Right forelimb (tissue), 1 donor: ENCODE results near the gene SLC6A4.
"Not testable (repeated sequence)": the region's sequence is repeated elsewhere in the genome, so short reads cannot be mapped to it uniquely, and the experiment has no call there.

Source experiments
- DNase-seq: peaks from one replicate; pipeline ENCODE4 v3.0.0-alpha.2; 2018

SLC6A4 gene

GRCh38 chr17:30165960-30166359 lies 69.5 kb downstream of the SLC6A4 start:
- DNase-seq: no peak

DNA sequence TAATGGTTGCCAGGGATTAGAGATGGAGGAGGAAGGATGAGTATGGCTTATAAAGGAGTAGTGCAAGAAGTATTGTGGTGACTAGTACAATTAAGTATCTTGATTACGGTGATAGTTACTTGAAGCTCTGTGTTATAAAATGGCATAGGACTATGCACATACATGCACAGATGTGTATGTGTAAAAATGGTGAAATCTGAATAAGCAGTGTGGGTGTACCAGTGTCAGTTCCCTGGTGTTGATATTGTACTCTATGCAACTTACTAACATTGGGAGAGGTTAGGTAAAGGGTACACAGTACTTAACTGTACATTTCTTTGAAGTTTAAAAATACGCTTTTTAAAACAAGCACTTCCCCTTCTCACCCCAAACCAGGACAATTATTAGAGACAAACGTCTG lies 70.3 kb downstream of the SLC6A4 start:
- DNase-seq: no peak

DNA sequence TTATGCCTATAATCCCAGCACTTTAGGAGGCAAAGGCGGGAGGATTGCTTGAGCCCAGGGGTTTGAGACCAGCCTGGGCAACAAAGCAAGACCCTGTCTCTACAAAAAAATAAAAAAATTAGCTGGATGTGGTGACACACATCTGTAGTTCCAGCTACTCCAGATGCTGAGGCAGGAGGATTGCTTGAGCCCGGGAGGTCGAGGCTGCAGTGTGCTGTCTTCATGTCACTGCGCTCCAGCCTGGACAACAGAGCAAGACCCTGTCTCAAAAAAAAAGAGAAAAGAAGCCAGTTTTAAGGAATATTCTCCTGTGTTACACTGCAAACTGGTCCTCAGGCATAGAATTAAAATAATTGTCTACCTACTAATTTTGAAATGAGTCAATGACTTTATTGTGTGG lies 71.0 kb downstream of the SLC6A4 start:
- DNase-seq: no peak

GRCh38 chr17:30161601-30162000 lies 73.9 kb downstream of the SLC6A4 start:
- no peak for DNase-seq

GRCh38 chr17:30160419-30161172 lies 74.9 kb downstream of the SLC6A4 start:
- no peak for DNase-seq

DNA sequence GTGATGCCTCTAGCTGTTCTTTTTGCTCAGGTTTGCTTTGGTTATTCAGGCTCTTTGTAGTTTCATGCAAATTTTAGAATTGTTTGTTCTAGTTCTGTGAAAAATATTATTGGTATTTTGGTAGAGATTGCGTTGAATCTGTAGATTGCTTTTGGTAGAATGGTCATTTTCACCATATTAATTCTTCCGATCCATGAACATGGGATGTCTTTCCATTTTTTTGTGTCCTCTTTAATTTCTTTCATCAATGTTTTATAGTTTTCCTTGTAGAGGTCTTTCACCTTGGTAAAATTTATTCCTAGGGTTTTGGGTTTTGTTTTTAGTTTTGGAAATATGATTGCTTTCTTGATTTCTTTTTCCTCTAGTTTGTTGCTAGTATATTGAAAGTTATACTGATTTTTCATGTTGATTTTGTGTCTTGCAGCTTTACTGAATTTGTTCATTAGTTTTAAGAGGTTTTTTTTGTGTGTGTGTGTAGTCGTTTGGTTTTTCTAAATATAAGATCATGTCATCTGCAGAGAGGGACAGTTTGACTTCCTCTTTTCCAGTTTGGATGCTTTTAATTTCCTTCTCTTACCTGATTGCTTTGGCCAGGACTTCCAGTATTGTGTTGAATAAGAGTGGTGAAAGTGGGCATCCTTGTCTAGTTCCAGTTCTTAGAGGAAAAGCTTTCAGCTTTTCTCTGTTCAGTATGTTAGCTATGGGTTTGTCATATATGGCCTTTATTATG lies 76.4 kb downstream of the SLC6A4 start:
- DNase-seq: no peak

DNA sequence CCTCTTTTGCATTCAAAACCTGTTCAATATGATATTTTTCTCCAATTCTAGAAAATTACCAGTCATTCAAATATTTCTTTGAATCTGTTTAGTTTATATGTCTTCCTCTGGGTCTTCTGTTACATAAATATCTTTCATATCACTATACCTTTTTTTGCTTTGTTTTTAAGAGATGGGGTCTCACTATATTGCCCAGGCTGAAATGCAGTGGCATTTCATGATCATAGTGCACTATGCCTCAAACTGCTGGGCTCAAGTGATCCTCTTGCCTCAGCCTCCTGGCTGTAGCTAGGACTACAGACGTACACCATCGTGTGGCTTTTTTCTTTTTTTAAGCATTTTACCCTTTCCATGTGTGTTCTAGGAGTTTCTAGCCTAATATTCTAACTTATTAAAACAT lies 80.1 kb downstream of the SLC6A4 start:
- DNase-seq: no peak

- no peak for DNase-seq
These were observed 82.0 kb downstream of the SLC6A4 start for GRCh38 chr17:30153463-30153862.

DNA sequence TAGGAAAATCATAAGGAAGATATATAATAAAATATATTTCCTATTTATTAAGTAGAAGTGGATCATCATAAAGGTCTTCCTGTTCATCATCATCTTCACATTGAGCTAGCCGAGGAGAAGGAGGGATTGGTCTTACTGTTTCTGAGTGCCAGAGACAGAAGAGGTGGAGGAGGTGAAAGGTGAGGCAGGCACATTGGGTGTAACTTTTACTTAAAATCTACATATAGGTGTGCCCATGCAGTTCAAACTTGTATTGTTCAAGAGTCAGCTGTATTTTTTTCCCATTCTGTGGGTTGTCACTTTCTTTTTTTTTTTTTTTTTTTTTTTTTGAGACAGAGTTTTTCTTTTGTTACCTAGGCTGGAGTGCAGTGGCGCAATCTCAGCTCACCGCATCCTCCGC lies 84.0 kb downstream of the SLC6A4 start:
- no peak for DNase-seq

DNA sequence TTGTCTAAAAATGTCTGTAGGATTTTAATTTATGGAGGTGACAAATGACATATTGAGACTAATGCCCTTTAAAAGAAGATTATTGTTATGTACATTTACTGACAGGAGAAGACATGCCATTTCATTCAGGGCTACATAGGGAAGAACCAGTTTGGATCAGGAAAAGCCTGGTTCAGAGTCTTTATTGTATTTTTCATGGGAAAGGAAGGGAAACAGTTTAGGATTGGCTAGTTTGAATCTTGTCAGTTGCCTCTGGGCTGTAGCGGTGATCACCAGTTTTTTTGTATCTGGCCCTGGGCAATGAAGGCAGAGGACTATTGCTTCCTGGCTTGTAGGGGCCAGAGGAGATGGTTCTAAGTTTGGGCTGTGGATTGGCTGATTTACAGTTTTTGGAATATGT lies 87.1 kb downstream of the SLC6A4 start:
- DNase-seq: no peak

DNA sequence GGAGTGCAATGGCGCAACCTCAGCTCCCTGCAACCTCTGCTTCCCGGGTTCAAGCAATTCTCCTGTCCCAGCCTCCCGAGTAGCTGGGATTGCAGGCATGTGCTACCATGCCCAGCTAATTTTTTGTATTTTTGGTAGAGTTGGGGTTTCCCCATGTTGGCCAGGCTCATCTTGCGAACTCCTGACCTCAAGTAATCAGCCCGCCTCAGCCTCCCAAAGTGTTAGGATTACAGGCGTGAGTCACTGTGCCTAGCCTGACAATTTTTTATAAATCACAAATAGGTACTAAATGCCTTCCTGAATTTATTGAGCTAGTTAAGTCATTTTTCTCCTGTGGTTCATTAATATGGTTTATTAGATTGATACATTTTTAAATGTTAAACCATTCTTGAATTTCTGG lies 87.6 kb downstream of the SLC6A4 start:
- not testable (repeated sequence) for DNase-seq
